Thoracic aorta (tissue), 2 donors: Measurements from ENCODE around the gene MYH2. TPM values are rescaled to one million over a fixed set of nuclear protein-coding genes. Genes with fewer than 3 reads are reported as not detected.

Experiments used
- ATAC-seq: fragments of 150-250 bp; one replicate; pipeline ENCODE4 v1.8.0; 2017; ENCODE audit warnings: low read depth; ENCODE audit not compliant: insufficient number of reproducible peaks, low FRiP score
- DNase-seq: peaks from one replicate; pipeline ENCODE4 v3.0.0-alpha.2; 2020; ENCODE audit warnings: low spot score
- H3K27ac ChIP-seq, 2 donors: fragments of 200-600 bp; sonication (generic); 1 replicate in 1 of 2; 2 replicates in 1 of 2; pipeline ENCODE4 v1.5.1; 2016; ENCODE audit warnings: mild to moderate bottlenecking in 2 of 2, moderate library complexity in 2 of 2
- H3K27me3 ChIP-seq: fragments of 200-600 bp; sonication (generic); replicated peaks from 2 replicates; pipeline ENCODE4 v1.6.0; 2016; ENCODE audit warnings: mild to moderate bottlenecking; ENCODE audit not compliant: insufficient read depth
- H3K36me3 ChIP-seq: fragments of 200-600 bp; sonication (generic); one replicate; pipeline ENCODE4 v1.5.1; 2016
- H3K4me1 ChIP-seq, 2 donors: fragments of 200-600 bp; sonication (generic); 1 replicate in 1 of 2; 2 replicates in 1 of 2; pipeline versions ENCODE4 v1.5.1 to v1.6.0; 2016; ENCODE audit warnings: low read depth in 2 of 2, mild to moderate bottlenecking in 1 of 2; ENCODE audit not compliant: control insufficient read depth in 1 of 2
- H3K4me3 ChIP-seq: fragments of 200-600 bp; sonication (generic); 2 replicates; pipeline ENCODE4 v1.5.1; 2016; ENCODE audit warnings: mild to moderate bottlenecking
- H3K9me3 ChIP-seq: fragments of 200-600 bp; sonication (generic); 2 replicates; pipeline ENCODE4 v1.5.1; 2016
- total RNA-seq, 2 donors: library from RNA; depleted of rRNA; stranded (reverse); fragments of >200 nt; gene quantifications; one replicate each; pipeline versions ENCODE4 v1.1.0 to v1.2.3, GENCODE V29; 2016
- TF ChIP-seq, protein P1 (sequence below): fragments of 200-600 bp; sonication (generic); IDR thresholded peaks from one replicate; pipeline ENCODE4 v1.5.1; 2019; ENCODE audit warnings: antibody characterized with exemption

Gene MYH2
- total RNA-seq, 2 donors from 2014 or later, result 0.28 to 11.9 TPM

DNA sequence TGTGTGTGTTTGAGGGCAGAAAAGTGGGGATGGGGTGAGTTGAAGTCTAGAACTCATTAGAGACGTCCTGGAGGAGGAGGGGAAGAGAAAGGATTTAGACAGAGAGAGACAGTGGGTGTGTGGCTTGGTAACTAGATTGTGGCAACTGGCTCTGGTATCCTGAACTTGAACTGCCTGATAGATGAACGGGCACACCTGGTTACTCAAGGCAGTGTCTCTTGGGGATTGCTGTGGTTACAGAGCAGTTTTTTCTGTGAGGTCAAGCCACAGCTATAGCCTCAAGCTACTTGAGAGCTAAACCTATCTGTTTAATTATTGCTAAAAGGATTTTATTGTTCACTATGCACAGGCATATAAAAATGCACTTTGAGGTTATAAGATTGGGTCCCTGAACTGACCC, 29.8 kb upstream of the MYH2 start:
- no peak for DNase-seq
- Histone ChIP-seq H3K36me3 (no peaks in the 10 kb centered on the region), H3K27me3 (no peaks in the 10 kb centered on the region), H3K9me3 (no peaks in the 10 kb centered on the region), H3K4me1 (no peaks in the 10 kb centered on the region), H3K4me3 (no peak overlapping the region), H3K27ac (no peak overlapping the region)
- TF ChIP-seq, protein P1, sequence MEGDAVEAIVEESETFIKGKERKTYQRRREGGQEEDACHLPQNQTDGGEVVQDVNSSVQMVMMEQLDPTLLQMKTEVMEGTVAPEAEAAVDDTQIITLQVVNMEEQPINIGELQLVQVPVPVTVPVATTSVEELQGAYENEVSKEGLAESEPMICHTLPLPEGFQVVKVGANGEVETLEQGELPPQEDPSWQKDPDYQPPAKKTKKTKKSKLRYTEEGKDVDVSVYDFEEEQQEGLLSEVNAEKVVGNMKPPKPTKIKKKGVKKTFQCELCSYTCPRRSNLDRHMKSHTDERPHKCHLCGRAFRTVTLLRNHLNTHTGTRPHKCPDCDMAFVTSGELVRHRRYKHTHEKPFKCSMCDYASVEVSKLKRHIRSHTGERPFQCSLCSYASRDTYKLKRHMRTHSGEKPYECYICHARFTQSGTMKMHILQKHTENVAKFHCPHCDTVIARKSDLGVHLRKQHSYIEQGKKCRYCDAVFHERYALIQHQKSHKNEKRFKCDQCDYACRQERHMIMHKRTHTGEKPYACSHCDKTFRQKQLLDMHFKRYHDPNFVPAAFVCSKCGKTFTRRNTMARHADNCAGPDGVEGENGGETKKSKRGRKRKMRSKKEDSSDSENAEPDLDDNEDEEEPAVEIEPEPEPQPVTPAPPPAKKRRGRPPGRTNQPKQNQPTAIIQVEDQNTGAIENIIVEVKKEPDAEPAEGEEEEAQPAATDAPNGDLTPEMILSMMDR, result no peak
- no peak for ATAC-seq

DNA sequence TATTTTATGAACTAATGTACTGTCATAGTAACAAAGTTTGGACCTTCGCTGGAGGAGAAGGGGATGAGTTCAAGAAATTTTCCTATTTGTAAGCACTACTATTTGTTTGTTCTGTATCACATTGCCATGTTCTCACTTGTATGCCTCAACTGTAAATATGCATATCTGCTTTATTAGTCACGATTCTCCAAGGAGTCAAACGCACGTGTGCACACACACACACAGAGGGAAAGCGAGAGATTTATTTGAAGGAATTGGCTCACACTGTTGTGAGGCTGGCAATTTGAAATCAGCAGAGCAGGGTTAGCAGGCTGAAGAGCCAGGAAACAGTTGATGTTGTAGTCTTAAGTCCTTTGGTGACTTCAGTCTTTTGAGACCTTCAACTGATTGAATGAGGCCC, 24.9 kb upstream of the MYH2 start:
- Histone ChIP-seq H3K36me3 (no peaks in the 10 kb centered on the region), H3K4me3 (no peak overlapping the region), H3K9me3 (no peaks in the 10 kb centered on the region), H3K27me3 (no peaks in the 10 kb centered on the region), H3K4me1 (no peaks in the 10 kb centered on the region), H3K27ac (no peak overlapping the region)
- DNase-seq (no peak), ATAC-seq (no peak)
- TF ChIP-seq, protein P1, result no peak

DNA sequence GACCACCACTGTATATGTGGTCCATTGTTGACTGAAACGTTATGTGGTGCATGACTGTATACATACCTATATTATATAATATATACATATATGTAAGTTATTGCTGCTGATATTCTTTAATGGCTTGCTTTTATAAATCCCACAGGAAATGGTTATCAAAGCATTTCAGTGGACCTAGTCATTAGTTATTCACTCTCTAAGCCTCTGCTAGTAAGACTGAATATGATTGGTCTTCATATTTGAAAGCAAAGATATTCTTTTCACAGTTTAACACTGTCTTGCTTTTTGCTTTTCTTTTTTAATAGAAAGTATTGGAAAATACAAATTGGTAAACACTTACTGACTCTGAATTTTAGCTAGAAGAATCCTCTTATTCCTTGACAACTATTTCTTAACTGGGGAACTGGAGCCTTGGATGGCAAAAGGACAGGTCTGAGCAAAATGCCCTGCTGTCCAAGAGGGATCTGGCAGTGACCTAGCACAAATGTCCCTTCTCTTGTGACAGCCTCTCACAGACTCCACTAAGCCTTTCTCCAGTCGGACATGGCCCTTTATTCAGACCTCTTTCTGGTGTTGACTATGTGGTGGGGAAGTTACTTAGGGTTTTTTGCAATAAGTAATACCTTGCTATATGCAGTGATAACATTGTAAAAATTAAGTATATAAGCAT, 14.7 kb upstream of the MYH2 start:
- H3K27ac ChIP-seq, result no peak overlapping the region
- DNase-seq (no peak), ATAC-seq (no peak)
- no peaks in the 10 kb centered on the region for H3K9me3 ChIP-seq
- no peak overlapping the region for H3K4me3 ChIP-seq
- H3K36me3 ChIP-seq, result no peaks in the 10 kb centered on the region
- TF ChIP-seq, protein P1, result no peak
- H3K4me1 ChIP-seq, result no peaks in the 10 kb centered on the region
- H3K27me3 ChIP-seq, result no peaks in the 10 kb centered on the region

DNA sequence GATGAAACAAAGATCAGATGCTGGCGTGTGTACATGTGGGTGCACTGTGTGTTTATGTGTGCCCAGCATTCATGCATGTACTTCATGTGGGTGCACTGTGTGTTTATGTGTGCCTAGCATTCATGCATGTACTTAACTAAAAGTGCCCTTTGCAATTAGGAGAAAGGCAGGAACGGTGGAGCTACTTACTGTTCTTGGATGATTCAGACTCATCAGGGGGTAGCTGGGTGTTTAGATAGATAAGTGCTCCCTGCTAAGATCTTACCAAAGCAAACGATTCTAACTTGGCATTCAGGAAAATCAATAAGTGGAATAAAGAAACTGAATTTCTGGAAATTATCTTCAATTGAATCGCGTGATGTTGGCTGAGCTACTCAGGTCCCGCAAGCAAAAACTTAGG, 8.6 kb upstream of the MYH2 start:
- Histone ChIP-seq H3K36me3 (no peaks in the 10 kb centered on the region), H3K9me3 (no peaks in the 10 kb centered on the region), H3K27ac (no peak overlapping the region), H3K4me3 (no peak overlapping the region), H3K4me1 (no peaks in the 10 kb centered on the region), H3K27me3 (no peaks in the 10 kb centered on the region)
- no peak for ATAC-seq
- DNase-seq, result no peak
- TF ChIP-seq, protein P1, result no peak

DNA sequence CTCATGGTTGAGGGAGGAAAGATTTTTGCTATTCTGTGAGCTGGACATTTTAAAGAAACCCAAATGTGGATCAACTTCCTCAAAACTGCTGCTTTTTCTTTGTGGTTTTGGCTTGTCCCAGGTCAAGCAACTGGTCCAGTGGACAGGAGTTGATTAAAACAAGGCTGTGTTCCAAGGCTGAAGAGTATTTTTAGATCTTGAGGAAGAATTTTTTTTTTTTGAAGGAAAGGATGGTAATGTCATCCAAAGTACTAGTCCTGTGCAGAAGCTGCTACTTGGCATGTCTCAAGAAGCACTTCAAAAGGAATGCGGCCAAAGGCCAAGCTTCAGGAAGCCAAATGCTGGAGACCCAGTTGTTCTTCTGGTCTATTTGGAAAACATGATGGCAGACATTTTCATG, 8.0 kb upstream of the MYH2 start:
- Histone ChIP-seq H3K9me3 (no peaks in the 10 kb centered on the region), H3K4me1 (no peaks in the 10 kb centered on the region), H3K27me3 (no peaks in the 10 kb centered on the region), H3K27ac (no peak overlapping the region), H3K4me3 (no peak overlapping the region), H3K36me3 (no peaks in the 10 kb centered on the region)
- TF ChIP-seq, protein P1, result no peak
- DNase-seq, result no peak
- ATAC-seq, result no peak
